K562 (cell line): ENCODE results near the gene EEPD1. TPM values are rescaled to one million over a fixed set of nuclear protein-coding genes. Genes with fewer than 3 reads are reported as not detected.

Source experiments
- ATAC-seq: fragments of 200-7000 bp; cut with Tn5 transposase; 3 replicates; pipeline ENCODE4 v1.9.1; 2020; ENCODE audit warnings: moderate library complexity
- BruUV-seq: library from RNA; stranded (reverse); fragments of 400-500 nt; replicated peaks from 2 replicates; lab custom pipeline; 2021; lab: Mats Ljungman, UMichigan
- CTCF ChIA-PET: fragments of 300-600 bp; formaldehyde crosslinking; extraction: SDS; loops from one replicate; lab custom pipeline; 2021; ENCODE audit warnings: low intra/inter-chr PET ratio; lab: Yijun Ruan, JAX
- POLR2A ChIA-PET: fragments of 300-600, 350-650 bp; sonication (Branson Sonifier 250); formaldehyde crosslinking; extraction: SDS; loops from one replicate; lab custom pipeline; 2021; ENCODE audit warnings: antibody characterized with exemption, inconsistent platforms; lab: Yijun Ruan, JAX
- DNase-seq, 4 experiments: peaks; one replicate each; pipeline versions ENCODE4 v3.0.0 to v3.0.0-alpha.2; 2011 to 2018; ENCODE audit warnings: low spot score in 3 of 4, mixed read lengths in 3 of 4; ENCODE audit errors: extremely low read depth in 1 of 4
- FAIRE-seq: peaks from 2 replicates; lab custom pipeline; 2011; peaks lifted over from hg19 to GRCh38; lab: Jason Lieb, UNC
- H2AFZ ChIP-seq: 2 replicates; pipeline ENCODE4 v1.6.0; 2011; ENCODE audit warnings: low read depth, low read length, control low read depth, inconsistent platforms
- H3K27ac ChIP-seq: fragments of 200-600 bp; 3 replicates; pipeline ENCODE4 v1.8.0; 2011; ENCODE audit warnings: low read depth, mild to moderate bottlenecking, control low read depth, inconsistent platforms, low read length, moderate library complexity, mixed read lengths; ENCODE audit errors: extremely low read depth
- H3K27me3 ChIP-seq, 2 experiments: fragments of 300-600 bp in 1 of 2; 2 replicates in 1 of 2; 3 replicates in 1 of 2; pipeline versions ENCODE4 v1.6.0 to v1.8.0; 2011; ENCODE audit warnings: inconsistent platforms in 2 of 2, low read length in 2 of 2, mild to moderate bottlenecking in 1 of 2, mixed read lengths in 1 of 2, moderate library complexity in 1 of 2; ENCODE audit not compliant: control insufficient read depth in 2 of 2, insufficient read depth in 2 of 2
- H3K36me3 ChIP-seq: fragments of 300-600 bp; 3 replicates; pipeline ENCODE4 v1.8.0; 2011; ENCODE audit warnings: mild to moderate bottlenecking, low read length, inconsistent platforms; ENCODE audit not compliant: control insufficient read depth, insufficient read depth
- H3K4me1 ChIP-seq, 2 experiments: fragments of 200-600 bp in 1 of 2; replicated peaks in 1 of 2; 2 replicates in 1 of 2; 3 replicates in 1 of 2; pipeline versions ENCODE4 v1.5.1 to v1.8.0; 2011; ENCODE audit warnings: inconsistent platforms in 2 of 2, low read length in 2 of 2, mild to moderate bottlenecking in 1 of 2, mixed read lengths in 1 of 2, moderate library complexity in 1 of 2; ENCODE audit not compliant: control insufficient read depth in 2 of 2, insufficient read depth in 2 of 2
- H3K4me2 ChIP-seq: 2 replicates; pipeline ENCODE4 v1.6.1; 2011; ENCODE audit warnings: low read length, control low read depth, inconsistent platforms, mixed read lengths; ENCODE audit not compliant: insufficient read depth
- H3K4me3 ChIP-seq: fragments of 200-600 bp; sonication (generic), shearing (Covaris generic); 2 replicates; pipeline ENCODE4 v1.5.1; 2016; ENCODE audit warnings: control low read depth, inconsistent platforms
- H3K79me2 ChIP-seq: fragments of 200-600 bp; 3 replicates; pipeline ENCODE4 v1.8.0; 2011; ENCODE audit warnings: low read length, inconsistent platforms; ENCODE audit not compliant: control insufficient read depth, insufficient read depth
- H3K9ac ChIP-seq, 2 experiments: 2 replicates each; pipeline versions ENCODE4 v1.6.0 to v1.6.1; 2011; ENCODE audit warnings: low read depth in 2 of 2, low read length in 2 of 2, control low read depth in 1 of 2, inconsistent platforms in 1 of 2, mild to moderate bottlenecking in 1 of 2, mixed read lengths in 1 of 2; ENCODE audit not compliant: insufficient read depth in 1 of 2
- H3K9me1 ChIP-seq: one replicate; pipeline ENCODE4 v1.6.0; 2011; ENCODE audit warnings: inconsistent platforms, mild to moderate bottlenecking, low read length, moderate library complexity; ENCODE audit not compliant: control insufficient read depth, insufficient read depth
- H3K9me3 ChIP-seq: replicated peaks from 2 replicates; pipeline ENCODE4 v1.5.1; 2011; ENCODE audit warnings: low read depth, low read length, inconsistent platforms; ENCODE audit not compliant: control insufficient read depth, insufficient read depth
- H4K20me1 ChIP-seq: replicated peaks from 2 replicates; pipeline ENCODE4 v1.6.1; 2011; ENCODE audit warnings: low read length, inconsistent platforms, mixed read lengths; ENCODE audit not compliant: control insufficient read depth, insufficient read depth
- HMGN3 ChIP-seq: IDR thresholded peaks from 2 replicates; pipeline ENCODE4 v1.6.1; 2011; ENCODE audit warnings: borderline replicate concordance, low read depth, mild to moderate bottlenecking, mixed read lengths, low read length; ENCODE audit not compliant: insufficient read length; ENCODE audit errors: extremely low read depth
- TBL1XR1 ChIP-seq, 2 experiments: IDR thresholded peaks; 2 replicates each; pipeline ENCODE4 v1.6.1; 2012; ENCODE audit warnings: improper control_type of control experiment in 2 of 2, low read length in 2 of 2, mild to moderate bottlenecking in 1 of 2
- WHSC1 ChIP-seq: IDR thresholded peaks from one replicate; pipeline ENCODE4 v1.6.1; 2012; ENCODE audit warnings: low read length, control low read depth, inconsistent platforms
- WGBS: fragments of 100-300 bp; shearing (Covaris generic); methylation state at CpG from one replicate; pipeline ENCODE4 v1.1.6; 2016; ENCODE audit warnings: low coverage, mixed read lengths; ENCODE audit not compliant: insufficient coverage; ENCODE audit errors: missing lambda C conversion rate; 5-methylcytosine and 5-hydroxymethylcytosine counted together
- in situ Hi-C: fragments of 300-500 bp; cut with MboI; formaldehyde crosslinking; loops from 4 replicates; pipeline ENCODE4 v1.15.0; 2018; ENCODE audit warnings: inconsistent platforms, mixed read lengths
- intact Hi-C: fragments of 100-400 bp; cut with micrococcal nuclease; formaldehyde crosslinking; loops from 2 replicates; pipeline ENCODE4 v1.14.2; 2022
- polyA plus RNA-seq, 8 experiments: library from polyadenylated mRNA; depleted of rRNA in 4 of 8; stranded (reverse) in 5 of 8; unstranded in 3 of 8; fragments of >200 nt; fragmentation: Nextera tagmentation in 2 of 8; fragmentation: Illumina TruSeq in 1 of 8; extraction: Ambion mirVana in 2 of 8; extraction: Trizol in 1 of 8; gene quantifications; 2 replicates each; pipeline versions ENCODE4 v1.2.1 to v1.2.3, GENCODE V29; 2011 to 2014; ENCODE audit warnings: inconsistent platforms in 1 of 8, missing spikeins in 1 of 8
- total RNA-seq, 7 experiments: library from RNA; depleted of rRNA in 6 of 7; stranded (reverse); fragments of >200 nt in 6 of 7; fragmentation: Illumina TruSeq in 2 of 7; extraction: Trizol in 2 of 7; gene quantifications; 2 replicates each; pipeline versions ENCODE4 v1.2.1 to v1.2.3, GENCODE V29; 2011 to 2021; ENCODE audit warnings: low replicate concordance in 1 of 7
- TF ChIP-seq, protein P1 (sequence below): fragments of 450-650 bp; IDR thresholded peaks from 2 replicates; pipeline ENCODE4 v1.6.1; 2017; ENCODE audit warnings: mild to moderate bottlenecking, moderate library complexity
- TF ChIP-seq, protein P2 (sequence below): fragments of 200-800 bp; sonication (Bioruptor generic); IDR thresholded peaks from 2 replicates; pipeline ENCODE4 v1.6.1; 2016; ENCODE audit warnings: missing genetic modification characterization, missing compliant biosample characterization
- TF ChIP-seq, protein P3 (sequence below), 3 experiments: IDR thresholded peaks in 2 of 3; conservative IDR thresholded peaks in 1 of 3; 2 replicates each; pipeline ENCODE4 v1.5.1; 2011 to 2012; ENCODE audit warnings: low read length in 3 of 3, mild to moderate bottlenecking in 3 of 3, control low read depth in 2 of 3, improper control_type of control experiment in 1 of 3, inconsistent platforms in 1 of 3, low read depth in 1 of 3, mixed read lengths in 1 of 3, moderate library complexity in 1 of 3; ENCODE audit not compliant: insufficient read depth in 2 of 3
- TF ChIP-seq, protein P4 (sequence below), 2 experiments: fragments of 450-650 bp in 1 of 2; IDR thresholded peaks; 2 replicates each; pipeline ENCODE4 v1.6.1; 2011 to 2017; ENCODE audit warnings: low read depth in 2 of 2, antibody characterized with exemption in 1 of 2, borderline replicate concordance in 1 of 2, low read length in 1 of 2, mild to moderate bottlenecking in 1 of 2, mixed read lengths in 1 of 2; ENCODE audit not compliant: control insufficient read depth in 1 of 2

The EEPD1 gene
- total and polyA plus RNA-seq, 9 of the 15 experiments (the other 6 are each of a cell fraction or from before 2014, with no cell fraction given): 0.01 to 1.5 (median 0.74) TPM; not detected in 1

DNA sequence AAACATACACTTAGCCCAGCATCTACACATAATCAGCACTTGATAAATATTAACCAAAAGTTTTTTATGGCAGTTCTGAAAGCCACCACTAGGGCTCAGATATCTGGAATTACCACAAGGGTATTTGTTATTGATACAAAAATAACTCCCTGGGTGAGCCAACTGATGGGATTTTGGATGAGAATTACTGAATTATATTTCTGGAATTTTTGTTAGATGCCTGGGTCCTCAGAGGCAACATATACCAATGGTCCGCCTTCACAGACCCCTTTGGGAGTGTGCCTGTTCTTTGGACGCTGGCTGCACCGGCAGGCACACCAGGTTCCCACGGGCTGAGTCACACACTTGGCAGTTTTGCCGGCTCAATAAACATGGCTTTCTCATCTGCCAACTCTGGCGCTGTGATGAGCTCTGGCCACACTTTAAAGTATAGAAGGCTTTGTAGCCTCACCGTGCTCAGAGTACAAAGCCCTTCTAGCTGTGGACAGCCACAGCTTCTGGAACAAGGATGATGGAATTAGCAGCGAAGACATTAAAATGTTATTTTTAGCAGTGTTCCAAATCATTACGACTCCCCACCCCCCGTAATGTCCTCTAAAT, 24.5 kb upstream of the EEPD1 start:
- H3K79me2 ChIP-seq: no peaks in the 10 kb centered on the region
- BruUV-seq: no TSS peak
- no peak overlapping the region for H3K4me3 ChIP-seq
- peak overlapping the region; percentile 23; the same call in 1 of the 2 replicates for H3K4me2 ChIP-seq
- H4K20me1 ChIP-seq: no peaks in the 10 kb centered on the region
- no peaks in the 10 kb centered on the region for H3K9me1 ChIP-seq
- H3K27ac ChIP-seq: no peak overlapping the region
- no peaks in the 10 kb centered on the region for H3K9me3 ChIP-seq
- ChIA-PET CTCF (interaction anchor here (0.7 to 1.2 kb wide), 2 partner anchors 163 to 191 kb away, joined by 3 to 5 read pairs; no protein-coding TSS in a partner anchor), POLR2A (no interaction called here)
- peaks cover 0 to 17% of the 10 kb centered on the region in 2 experiments; a peak in 2 of 5 replicates for H3K27me3 ChIP-seq
- ATAC-seq: peak; percentile 46; the same call in 1 of the 3 replicates
- peak; percentile 17 to 29 (median 22) for DNase-seq
- no peak for FAIRE-seq
- no peak overlapping the region for H3K9ac ChIP-seq
- WGBS: under 1% methylated on average over 10 of the region's 10 CpGs
- H3K4me1 ChIP-seq: no peaks in the 10 kb centered on the region; a peak in 1 of 5 replicates
- intact Hi-C loops (loop anchor here (5.0 kb wide), 1 partner anchor 141 kb away; no protein-coding TSS in a partner anchor), in situ Hi-C loops (no loop called here)
- H3K36me3 ChIP-seq: no peaks in the 10 kb centered on the region
- H2AFZ ChIP-seq: 0 out of 2 replicates have a peak overlapping the region, but pooled peaks have one; percentile 3
- TF ChIP-seq, protein P1, sequence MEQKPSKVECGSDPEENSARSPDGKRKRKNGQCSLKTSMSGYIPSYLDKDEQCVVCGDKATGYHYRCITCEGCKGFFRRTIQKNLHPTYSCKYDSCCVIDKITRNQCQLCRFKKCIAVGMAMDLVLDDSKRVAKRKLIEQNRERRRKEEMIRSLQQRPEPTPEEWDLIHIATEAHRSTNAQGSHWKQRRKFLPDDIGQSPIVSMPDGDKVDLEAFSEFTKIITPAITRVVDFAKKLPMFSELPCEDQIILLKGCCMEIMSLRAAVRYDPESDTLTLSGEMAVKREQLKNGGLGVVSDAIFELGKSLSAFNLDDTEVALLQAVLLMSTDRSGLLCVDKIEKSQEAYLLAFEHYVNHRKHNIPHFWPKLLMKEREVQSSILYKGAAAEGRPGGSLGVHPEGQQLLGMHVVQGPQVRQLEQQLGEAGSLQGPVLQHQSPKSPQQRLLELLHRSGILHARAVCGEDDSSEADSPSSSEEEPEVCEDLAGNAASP: no peak
- TF ChIP-seq, protein P2, sequence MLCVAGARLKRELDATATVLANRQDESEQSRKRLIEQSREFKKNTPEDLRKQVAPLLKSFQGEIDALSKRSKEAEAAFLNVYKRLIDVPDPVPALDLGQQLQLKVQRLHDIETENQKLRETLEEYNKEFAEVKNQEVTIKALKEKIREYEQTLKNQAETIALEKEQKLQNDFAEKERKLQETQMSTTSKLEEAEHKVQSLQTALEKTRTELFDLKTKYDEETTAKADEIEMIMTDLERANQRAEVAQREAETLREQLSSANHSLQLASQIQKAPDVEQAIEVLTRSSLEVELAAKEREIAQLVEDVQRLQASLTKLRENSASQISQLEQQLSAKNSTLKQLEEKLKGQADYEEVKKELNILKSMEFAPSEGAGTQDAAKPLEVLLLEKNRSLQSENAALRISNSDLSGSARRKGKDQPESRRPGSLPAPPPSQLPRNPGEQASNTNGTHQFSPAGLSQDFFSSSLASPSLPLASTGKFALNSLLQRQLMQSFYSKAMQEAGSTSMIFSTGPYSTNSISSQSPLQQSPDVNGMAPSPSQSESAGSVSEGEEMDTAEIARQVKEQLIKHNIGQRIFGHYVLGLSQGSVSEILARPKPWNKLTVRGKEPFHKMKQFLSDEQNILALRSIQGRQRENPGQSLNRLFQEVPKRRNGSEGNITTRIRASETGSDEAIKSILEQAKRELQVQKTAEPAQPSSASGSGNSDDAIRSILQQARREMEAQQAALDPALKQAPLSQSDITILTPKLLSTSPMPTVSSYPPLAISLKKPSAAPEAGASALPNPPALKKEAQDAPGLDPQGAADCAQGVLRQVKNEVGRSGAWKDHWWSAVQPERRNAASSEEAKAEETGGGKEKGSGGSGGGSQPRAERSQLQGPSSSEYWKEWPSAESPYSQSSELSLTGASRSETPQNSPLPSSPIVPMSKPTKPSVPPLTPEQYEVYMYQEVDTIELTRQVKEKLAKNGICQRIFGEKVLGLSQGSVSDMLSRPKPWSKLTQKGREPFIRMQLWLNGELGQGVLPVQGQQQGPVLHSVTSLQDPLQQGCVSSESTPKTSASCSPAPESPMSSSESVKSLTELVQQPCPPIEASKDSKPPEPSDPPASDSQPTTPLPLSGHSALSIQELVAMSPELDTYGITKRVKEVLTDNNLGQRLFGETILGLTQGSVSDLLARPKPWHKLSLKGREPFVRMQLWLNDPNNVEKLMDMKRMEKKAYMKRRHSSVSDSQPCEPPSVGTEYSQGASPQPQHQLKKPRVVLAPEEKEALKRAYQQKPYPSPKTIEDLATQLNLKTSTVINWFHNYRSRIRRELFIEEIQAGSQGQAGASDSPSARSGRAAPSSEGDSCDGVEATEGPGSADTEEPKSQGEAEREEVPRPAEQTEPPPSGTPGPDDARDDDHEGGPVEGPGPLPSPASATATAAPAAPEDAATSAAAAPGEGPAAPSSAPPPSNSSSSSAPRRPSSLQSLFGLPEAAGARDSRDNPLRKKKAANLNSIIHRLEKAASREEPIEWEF (CRISPR knock-in tag): 0 out of 2 replicates have a peak, but pooled peaks have one; percentile 31
- TF ChIP-seq HMGN3: no peak
- no peak for TF ChIP-seq TBL1XR1 (IDR thresholded peaks at IDR 0.05; ENCODE audit: low read length in 2 of 2)
- TF ChIP-seq WHSC1: no peak
- TF ChIP-seq, protein P3, sequence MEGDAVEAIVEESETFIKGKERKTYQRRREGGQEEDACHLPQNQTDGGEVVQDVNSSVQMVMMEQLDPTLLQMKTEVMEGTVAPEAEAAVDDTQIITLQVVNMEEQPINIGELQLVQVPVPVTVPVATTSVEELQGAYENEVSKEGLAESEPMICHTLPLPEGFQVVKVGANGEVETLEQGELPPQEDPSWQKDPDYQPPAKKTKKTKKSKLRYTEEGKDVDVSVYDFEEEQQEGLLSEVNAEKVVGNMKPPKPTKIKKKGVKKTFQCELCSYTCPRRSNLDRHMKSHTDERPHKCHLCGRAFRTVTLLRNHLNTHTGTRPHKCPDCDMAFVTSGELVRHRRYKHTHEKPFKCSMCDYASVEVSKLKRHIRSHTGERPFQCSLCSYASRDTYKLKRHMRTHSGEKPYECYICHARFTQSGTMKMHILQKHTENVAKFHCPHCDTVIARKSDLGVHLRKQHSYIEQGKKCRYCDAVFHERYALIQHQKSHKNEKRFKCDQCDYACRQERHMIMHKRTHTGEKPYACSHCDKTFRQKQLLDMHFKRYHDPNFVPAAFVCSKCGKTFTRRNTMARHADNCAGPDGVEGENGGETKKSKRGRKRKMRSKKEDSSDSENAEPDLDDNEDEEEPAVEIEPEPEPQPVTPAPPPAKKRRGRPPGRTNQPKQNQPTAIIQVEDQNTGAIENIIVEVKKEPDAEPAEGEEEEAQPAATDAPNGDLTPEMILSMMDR (IDR thresholded peaks at IDR 0.05 in 2 of 3, conservative IDR thresholded peaks at IDR 0.05 in 1 of 3; ENCODE audit: insufficient read depth in 2 of 3, low read depth in 1 of 3, low read length in 3 of 3): peak; percentile 28 to 56 (median 45); a peak in 5 of 6 replicates
- TF ChIP-seq, protein P4, sequence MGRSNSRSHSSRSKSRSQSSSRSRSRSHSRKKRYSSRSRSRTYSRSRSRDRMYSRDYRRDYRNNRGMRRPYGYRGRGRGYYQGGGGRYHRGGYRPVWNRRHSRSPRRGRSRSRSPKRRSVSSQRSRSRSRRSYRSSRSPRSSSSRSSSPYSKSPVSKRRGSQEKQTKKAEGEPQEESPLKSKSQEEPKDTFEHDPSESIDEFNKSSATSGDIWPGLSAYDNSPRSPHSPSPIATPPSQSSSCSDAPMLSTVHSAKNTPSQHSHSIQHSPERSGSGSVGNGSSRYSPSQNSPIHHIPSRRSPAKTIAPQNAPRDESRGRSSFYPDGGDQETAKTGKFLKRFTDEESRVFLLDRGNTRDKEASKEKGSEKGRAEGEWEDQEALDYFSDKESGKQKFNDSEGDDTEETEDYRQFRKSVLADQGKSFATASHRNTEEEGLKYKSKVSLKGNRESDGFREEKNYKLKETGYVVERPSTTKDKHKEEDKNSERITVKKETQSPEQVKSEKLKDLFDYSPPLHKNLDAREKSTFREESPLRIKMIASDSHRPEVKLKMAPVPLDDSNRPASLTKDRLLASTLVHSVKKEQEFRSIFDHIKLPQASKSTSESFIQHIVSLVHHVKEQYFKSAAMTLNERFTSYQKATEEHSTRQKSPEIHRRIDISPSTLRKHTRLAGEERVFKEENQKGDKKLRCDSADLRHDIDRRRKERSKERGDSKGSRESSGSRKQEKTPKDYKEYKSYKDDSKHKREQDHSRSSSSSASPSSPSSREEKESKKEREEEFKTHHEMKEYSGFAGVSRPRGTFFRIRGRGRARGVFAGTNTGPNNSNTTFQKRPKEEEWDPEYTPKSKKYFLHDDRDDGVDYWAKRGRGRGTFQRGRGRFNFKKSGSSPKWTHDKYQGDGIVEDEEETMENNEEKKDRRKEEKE (IDR thresholded peaks at IDR 0.05; ENCODE audit: borderline replicate concordance in 1 of 2, control insufficient read depth in 1 of 2, low read depth in 2 of 2, low read length in 1 of 2): no peak
